CD4-positive, alpha-beta T cell treated with Interleukin-6 at 100 ng/mL for 8 hours (primary cell): ENCODE results near the gene PGPEP1.
"Not testable (repeated sequence)": the region's sequence is repeated elsewhere in the genome, so short reads cannot be mapped to it uniquely, and the experiment has no call there.

Experiments
- DNase-seq: peaks from one replicate; pipeline ENCODE4 v3.0.0-alpha.2; 2020; ENCODE audit warnings: mixed read lengths, low spot score

PGPEP1 gene

DNA sequence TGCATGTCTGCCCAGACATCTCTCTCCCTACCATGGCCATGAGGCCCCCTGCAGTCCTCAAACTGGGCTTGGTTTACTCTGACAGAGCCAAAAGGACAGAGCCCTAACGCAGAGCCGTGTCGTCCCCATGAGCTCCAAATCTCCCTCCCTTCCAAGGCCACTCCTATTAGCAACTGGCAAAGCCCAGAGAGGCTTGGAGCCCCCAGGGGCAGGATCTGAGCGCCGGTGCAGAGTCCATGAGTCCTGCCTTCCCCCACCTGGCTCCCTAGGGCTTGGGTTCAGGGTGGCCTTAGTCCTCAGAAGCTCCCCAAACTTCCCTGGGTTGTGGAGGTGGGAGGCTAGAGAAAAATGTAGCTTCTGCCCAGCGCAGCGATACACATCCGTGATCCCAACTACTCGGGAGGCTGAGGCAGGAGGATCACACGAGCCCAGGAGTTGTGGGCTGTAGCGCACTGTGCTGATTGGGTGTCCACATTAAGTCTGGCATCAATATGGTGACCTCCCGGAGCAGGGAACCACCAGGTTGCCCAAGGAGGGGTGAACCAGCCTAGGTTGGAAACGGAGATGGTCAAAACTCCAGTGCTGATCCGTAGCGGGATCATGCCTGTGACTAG is 7.4 kb upstream of the PGPEP1 start:
- DNase-seq: no peak

DNA sequence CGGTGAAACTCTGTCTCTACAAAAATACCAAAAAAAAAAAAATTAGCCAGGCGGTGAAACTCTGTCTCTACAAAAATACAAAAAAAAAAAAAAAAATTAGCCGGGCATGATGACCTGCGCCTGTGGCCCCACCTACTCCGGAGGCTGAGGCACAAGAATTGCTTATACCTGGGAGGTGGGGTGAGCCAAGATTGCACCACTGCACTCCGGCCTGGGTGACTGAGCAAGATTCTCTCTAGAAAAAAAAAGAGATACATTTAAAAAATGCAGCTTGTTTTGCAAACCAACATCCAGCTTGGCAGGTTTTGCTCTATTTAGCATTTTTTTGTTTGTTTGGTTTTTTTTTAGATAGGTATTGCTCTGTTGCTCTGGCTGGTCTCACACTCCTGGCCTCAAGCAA is 6.7 kb upstream of the PGPEP1 start:
- no peak for DNase-seq

DNA sequence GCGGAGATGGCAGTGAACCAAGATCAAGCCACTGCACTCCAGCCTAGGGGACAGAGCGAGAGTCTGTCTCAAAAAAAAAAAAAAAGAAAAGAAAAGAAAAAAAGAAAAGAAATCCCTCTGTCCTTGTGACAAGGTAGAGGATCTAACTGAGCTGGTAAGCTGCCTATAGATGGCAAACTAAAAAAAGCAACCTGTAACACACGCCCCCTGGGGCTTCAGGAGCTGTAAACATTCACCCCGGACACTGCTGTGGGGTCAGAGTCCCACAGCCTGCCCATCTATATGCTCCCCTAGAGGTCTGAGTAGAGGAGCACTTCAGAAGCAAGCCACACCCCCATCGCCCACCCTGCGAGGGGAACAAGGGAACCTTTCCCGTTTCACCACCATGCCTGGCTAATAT is 4.3 kb upstream of the PGPEP1 start:
- DNase-seq: no peak

DNA sequence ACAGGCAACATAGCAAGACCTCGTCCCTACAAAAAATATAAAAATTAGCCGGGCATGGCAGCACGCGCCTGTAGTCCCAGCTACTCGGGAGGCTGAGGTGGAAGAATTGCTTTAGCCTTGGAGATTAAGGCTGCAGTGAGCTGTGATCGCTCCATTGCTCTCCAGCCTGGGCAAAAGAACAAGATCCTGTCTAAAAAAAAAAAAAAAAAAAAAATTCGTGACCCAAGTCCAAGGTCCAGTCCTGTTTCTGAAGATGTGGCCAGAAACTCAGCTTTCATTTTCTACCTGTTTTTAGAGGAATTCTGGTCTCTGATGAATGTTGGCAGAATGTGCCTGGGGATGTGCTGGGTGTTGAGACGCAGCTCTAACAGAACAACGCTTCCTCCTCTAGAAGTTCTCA is 1.9 kb upstream of the PGPEP1 start:
- DNase-seq: no peak

DNA sequence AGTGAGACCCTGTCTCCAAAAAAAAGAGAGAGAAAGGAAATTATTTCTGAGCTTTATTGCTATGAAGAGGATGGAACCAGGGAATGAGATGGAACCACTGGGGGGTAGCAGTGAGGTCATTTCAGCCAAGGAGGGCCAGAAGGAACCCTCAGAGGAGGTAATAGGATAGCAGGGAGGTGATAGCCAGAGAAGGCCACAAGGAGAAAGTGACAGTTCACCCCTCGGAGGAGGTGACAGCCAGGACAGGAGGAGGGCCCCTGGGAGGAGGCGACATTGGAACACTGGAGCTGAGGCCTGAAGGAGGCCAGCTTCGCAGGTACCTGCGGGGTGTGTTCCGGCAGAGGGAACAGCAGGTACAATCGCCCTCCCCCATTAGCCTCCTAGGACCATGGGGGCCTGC is 675 bp upstream of the PGPEP1 start:
- no peak for DNase-seq

DNA sequence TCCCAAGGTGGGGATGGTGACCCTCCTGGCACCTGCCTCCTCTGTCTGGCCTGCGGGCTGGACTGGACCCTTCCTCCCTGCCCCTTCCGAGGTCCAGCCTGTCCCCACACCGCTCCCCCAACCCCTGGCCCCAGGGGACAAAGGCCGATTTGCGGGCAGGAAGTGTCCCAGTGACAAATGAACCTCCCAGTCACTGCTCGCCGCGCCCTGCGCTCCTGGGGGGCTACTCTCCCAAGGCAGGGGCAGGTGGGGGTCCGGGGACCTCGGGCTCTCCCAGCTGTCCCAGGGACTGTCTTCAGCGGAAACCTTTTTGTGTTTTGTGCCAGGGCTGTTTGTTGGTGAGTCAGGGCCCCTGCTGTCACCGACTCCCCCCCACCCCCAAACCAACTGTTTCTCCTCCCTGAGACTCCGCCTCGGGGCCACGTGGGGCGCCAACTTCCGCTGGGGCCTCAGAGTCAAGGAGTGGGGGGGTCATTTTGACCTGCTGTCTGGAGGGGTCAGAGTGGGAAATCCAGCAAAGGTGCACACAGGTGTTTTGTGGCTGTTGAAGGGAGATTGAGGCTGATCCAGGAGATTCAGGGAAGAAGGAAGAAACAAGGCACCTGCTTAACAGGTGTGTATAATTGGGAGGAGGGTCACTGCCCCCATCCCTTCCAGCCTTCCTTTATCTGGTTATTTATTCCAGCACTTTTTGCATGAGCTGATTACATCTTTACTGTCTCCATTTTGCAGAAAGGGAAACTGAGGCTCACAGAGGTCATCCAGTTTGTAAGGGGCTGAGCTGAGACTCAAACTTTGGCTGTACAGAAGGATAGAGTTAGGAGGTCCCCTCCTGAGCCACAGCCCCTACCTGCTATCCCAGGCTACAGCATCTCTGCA is 831 bp downstream of the PGPEP1 start:
- DNase-seq: peak; percentile 63

DNA sequence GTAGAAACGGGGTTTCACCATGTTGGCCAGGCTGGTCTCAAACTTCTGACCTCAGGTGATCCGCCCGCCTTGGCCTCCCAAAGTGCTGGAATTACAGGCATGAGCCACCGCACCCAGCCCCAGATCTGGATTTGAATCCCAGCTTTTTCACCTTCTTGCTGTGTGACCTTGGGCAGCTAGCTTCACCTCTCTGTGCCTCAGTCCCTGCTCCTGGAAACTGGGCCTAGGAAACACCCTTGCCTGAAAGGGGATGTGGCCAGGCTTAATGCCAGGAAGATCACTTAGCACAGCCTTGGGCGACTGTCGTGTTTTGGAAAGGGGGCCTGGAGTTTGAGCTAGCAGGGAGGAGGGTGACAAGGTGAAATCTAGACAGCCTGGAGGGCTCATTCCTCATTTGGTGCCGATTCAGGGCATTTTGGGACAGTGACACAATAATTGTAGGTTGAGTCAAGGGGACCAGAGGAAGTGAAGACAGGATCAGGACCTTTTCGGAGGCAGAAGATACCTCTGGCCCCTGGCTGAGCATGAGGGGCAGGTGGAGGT is 1.8 kb downstream of the PGPEP1 start:
- no peak for DNase-seq

DNA sequence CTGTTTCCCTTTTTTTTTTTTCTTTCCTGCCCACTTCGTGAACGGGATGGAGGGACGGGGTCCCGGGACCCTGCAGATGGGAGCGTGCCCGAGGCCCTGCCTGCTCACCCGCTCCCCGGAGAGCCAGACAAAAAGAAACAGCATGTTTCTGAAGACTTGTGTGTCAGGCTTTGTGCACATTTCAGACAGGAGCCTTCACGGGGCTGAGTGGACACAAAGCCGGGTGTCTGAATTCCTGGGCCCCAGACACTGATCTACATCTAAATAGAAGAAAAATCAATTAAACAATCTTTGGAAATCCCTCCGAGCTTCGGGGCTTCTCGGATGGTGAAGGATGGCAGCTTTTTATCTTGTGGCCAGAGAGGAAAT is 4.2 kb downstream of the PGPEP1 start:
- DNase-seq: no peak

DNA sequence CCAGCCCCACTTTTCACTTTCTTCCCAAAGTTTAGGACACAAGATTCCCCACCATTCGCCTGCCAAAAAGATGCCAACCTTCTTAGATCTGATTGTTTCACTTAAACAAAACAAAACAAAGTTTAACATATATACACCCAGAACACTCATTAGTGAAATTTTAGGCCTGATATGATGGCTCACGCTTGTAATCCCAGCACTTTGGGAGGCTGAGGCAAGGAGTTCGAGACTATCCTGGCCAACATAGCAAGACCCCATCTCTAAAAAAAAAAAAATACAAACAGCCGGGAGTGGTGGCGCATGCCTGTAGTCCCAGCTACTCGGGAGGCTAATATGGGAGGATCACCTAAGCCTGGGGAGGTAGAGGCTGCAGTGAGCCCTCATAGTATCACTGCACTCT is 4.9 kb downstream of the PGPEP1 start:
- no peak for DNase-seq

DNA sequence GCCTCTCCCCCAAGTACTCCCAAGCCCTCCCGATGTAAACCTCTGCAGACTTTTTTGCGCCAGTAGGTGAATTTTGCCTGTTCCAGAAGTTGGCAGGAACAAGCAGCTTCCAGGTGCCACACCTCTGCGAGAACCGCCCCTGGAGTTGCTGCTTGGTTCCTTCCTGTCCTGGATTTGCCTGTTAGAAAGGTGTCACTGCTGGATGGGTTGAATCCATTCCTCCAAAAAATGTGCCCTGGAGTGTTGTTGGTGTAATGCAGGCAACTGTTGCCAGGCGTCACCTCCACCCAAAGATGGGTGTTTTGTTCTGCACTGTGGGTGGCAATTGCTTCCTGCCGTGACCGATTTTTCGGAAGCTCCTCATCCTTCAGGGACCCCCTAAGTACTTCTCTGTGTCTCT is 5.7 kb downstream of the PGPEP1 start:
- DNase-seq: no peak

DNA sequence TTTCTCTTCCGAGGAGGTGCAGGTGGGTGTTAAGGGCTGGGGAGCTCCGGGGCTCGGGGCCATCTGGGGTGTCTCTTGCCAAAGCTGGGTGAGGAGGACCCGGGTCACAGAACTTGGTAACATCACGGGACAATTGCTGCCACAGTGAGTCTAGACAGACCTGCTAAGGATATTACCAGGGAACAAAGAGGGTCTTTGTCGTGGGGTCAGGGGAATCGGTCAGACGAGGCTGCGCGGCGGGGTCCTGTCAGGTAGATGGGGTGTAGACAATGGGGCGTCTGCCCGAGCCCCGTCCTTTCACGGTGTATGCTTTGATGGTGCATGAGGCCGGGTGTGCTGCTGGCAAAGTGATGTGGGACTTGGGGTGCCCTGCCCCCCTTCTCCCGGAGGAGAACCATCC is 7.8 kb downstream of the PGPEP1 start:
- DNase-seq: no peak

DNA sequence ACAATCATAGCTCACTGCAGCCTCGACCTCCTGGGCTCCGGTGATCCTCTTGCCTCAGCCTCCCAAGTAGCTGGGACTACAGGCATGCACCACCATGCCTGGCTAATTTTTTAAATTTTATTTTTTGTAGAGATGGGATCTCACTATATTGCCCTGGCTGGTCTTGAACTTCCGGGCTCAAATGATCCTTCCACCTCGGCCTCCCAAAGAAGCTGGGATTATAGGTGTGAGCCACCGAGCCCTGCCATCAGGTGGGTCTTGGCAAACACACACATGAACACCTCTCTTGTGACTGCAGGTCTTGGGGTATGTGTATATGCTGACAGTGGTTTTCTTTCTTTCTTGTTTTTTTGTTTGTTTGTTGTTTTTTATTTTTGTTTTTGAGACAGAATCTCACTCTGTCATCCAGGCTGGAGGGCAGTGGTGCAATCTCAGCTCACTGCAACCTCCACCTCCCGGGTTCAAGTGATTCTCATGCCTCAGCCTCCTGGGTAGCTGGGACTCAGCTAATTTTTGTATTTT is 8.5 kb downstream of the PGPEP1 start:
- not testable (repeated sequence) for DNase-seq

DNA sequence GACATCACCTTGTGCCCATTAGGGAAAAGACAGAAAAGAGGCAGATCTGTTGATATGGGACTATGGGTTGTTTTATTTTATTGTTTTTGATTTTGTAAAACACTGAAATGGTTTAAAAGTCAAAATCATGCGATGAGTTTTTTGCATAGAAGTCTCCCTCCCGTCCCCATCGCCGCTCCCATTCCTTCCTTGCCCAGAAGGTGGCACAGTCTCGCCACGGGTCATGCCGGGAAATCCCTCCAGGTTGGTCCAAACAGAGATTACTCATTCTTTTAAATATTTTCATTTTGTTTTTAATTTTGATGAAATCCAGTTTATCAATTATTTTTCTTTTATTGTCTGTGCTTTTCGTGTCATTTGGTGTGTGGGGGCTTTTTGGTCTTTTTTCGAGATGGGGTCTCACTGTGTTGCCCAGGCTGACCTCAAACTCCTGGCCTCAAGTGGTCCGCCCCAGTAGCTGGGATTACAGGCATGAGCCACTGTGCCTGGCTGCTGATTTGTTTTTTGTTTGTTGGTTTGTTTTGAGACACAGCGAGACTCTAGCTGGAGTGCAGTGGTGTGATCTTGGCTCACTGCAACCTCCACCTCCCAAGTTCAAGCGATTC is 9.2 kb downstream of the PGPEP1 start:
- DNase-seq: no peak

DNA sequence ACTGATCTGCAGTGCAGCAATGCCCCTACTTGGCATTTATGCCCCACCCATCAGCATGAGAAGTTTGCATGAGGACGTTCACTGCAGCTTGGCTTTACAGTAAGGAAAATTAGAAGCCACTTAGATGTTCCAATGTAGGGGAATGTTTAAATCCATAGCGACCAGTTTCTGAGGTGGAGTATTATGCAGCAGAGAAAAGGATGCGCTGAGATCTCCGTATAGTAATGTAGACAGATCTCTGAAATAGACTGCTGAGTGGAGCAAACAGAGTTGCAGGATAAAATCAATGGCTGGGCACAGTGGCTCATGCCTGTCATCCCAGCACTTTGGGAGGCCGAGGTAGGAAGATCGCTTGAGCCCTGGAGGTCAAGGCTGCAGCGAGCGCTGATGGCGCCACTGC is 10.1 kb downstream of the PGPEP1 start:
- no peak for DNase-seq

DNA sequence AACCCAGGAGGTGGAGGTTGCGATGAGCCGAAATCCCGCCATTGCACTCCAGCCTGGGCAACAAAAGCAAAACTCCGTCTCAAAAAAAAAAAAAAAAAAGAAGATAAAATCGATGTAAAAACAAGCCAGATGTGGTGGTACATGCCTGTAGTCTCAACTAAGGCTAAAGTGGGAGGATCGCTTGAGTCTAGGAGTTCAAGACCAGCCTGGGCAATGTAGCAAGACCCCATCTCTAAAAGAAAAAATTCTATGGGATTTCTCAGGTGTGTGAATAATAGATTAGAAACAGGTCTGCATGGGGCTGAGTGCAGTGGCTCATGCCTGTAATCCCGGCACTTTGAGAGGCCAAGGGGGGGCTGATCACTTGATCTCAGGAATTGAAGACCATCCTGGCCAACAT is 11.1 kb downstream of the PGPEP1 start:
- no peak for DNase-seq

DNA sequence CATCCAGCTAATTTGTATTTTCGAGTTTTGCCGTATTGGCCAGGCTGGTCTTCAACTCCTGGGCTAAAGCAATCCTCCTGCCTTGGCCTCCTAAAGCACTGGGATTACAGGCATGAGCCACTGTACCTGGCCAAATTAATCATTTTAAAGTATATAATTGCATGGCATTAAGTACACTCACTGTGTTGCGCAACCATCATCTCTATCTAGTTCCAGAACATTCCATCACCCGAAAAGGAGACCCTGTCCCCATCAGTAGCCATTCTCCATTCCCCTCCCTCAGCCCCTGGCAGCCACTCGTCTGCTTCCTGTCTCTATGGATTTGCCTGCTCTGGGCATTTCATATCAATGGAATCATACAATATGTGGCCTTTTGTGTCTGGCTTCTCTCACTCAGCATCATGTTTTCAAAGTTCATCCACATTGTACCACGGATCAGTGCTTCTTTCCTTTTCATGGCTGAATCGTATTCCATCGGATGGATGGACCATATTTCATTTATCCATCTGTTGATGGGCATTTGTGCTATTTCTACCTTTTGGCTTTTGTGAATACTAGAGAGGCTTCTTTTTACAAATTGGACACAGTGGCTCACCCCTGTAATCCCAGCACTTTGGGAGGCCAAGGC is 13.1 kb downstream of the PGPEP1 start:
- DNase-seq: no peak

DNA sequence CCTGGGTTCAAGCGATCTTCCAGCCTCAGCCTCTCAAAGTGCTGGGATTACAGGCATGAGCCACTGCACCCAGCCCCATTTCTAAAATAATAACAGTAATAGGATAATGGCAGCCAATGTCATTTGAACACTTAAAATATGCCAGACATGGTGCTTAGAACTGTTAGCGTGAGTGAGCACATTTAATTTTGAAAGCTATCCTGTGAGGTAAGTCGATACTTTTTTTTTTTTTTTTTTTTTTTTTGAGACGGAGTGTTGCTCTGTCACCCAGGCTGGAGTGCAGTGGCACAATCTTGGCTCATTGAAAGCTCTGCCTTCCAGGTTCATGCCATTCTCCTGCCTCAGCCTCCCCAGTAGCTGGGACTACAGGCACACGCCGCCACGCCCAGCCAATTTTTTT is 14.3 kb downstream of the PGPEP1 start:
- DNase-seq: not testable (repeated sequence)

DNA sequence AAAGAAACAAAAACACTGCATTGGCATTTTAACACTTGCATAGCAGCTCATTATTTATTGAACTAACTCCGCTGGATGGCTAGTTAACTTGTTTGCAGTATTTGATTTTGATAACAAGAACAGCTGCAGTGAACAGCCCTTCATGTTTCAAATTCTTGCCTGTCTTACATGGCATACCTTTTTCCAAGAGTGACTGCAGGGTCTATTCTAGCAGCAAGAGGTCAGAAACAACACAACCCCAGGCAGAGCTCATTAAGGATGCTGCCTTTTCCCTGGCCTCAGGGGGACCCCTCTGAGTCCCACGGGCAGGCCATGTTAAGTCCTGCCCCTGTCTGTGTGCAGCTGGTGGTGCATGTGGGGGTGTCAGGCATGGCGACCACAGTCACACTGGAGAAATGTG is 16.6 kb downstream of the PGPEP1 start:
- no peak for DNase-seq

DNA sequence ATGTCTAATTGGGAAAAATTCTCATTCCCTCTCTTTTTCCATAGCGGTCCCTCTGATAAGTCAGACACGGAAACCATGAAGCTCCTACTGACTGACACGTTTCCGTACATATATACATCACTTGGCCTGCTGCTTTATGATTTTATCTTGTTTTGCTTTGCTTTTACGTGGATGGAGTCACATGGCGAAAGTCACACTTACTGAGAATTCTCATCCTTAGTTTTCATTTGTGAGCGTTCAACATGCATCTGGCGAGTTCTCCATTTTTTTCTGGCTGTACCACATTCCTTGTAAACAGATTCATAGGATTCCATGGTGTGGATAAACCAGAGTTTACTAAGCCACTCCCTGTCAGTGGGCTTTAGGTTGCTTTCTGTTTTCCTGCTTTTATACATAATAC is 21.2 kb downstream of the PGPEP1 start:
- no peak for DNase-seq

DNA sequence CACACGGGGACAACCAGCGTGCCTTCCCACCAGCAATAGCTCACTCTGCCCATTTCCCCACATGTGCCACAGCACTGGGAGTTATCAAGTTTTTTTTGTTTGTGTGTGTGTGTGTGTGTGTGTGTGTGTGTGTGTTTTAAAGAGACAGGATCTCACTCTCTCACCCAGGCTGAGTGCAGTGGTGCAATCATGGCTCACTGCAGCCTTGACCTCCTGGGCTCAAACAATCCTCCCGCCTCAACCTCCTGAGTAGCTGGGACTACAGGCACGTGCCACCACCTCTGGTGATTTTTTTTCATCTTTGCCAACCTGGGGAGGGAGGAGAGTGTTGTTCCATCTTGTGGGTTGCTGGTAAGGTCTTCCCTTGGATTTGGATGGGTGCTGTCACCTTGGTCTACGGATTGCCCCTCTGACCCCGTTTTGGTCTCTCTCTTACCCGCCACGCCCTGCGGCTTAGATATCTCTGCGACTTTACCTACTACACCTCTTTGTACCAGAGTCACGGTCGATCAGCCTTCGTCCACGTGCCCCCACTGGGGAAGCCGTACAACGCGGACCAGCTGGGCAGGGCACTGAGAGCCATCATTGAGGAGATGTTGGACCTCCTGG is 22.6 kb downstream of the PGPEP1 start:
- no peak for DNase-seq

DNA sequence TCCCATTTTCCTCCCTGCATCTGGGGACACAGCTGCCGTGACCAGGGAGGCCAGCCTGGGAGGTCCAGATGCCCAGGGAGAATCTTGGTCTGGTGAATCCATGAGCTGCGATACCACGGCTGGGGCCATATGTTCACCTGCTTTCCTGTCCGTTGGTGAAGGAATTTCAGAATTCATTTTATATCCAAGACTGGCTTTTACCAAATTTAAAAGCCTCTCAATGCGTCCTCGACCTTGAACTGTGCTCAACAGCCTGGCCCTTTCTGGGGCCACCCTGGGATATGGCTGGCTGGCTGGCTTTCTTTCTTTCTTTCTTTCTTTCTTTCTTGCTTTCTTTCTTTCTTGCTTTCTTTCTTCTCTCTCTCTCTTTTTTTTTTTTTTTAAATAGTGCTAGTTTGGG is 23.4 kb downstream of the PGPEP1 start:
- no peak for DNase-seq

DNA sequence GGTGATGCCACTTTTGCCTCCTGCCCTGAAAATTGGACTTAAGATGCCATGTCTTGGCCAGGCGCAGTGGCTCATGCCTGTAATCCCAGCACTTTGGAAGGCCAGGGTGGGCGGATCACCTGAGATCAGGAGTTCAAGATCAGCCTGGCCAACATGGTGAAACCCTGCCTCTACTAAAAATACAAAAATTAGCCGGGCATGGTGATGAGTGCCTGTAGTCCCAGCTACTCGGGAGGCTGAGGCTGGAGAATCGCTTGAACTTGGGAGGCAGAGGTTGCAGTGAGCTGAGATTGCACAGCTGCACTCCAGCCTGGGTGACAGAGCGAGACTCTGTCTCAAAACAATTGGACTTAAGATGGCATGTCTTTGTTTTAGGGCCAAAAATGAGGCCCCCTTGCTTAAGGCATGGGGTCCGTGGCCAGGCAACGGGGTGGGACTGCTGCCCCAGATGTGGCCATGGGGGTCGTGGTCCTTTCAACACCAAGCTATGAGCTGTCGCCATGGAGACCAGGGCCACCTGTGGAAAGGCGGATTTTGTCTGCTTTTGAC is 24.0 kb downstream of the PGPEP1 start:
- not testable (repeated sequence) for DNase-seq
